Measurements from ENCODE around the gene TAPT1.

Gene TAPT1

GRCh38 chr4:16136827-16137226 lies 89.4 kb downstream of the TAPT1 start:
- H3K4me1 Mint-ChIP-seq, result no peaks in the 10 kb centered on the region
- ATAC-seq (ENCODE audit: low read depth) (no peak), DNase-seq (ENCODE audit: low spot score in 2 of 2) (no peak)
- no peak overlapping the region for H3K27ac Mint-ChIP-seq
- H3K36me3 Mint-ChIP-seq, result peaks cover 2% of the 10 kb centered on the region
- no peak overlapping the region for H3K4me3 Mint-ChIP-seq
- H3K27me3 Mint-ChIP-seq, result peaks cover 16% of the 10 kb centered on the region
- H3K9me3 Mint-ChIP-seq, result peaks cover 2% of the 10 kb centered on the region

DNA sequence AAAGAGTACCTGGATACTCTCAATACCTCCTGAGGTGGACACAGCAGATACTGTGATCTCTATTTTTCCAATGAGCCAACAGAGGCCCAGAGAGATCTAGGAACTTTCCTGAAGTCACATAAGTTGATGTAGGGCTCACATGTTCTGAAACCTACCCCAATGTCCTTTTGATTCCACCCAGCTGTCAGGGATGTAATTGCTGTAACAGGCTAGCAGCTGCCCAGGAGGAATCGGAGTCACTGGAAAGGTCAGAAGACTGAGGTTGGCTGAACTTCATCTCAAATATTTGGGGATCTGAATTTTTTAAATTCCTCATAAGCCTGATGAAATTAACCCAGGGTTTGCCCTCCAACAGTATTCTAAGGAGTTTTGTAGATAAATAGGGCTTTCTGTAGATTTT lies 90.0 kb downstream of the TAPT1 start:
- peaks cover 16% of the 10 kb centered on the region for H3K27me3 Mint-ChIP-seq
- H3K36me3 Mint-ChIP-seq, result peaks cover 2% of the 10 kb centered on the region
- H3K27ac Mint-ChIP-seq, result no peak overlapping the region

DNA sequence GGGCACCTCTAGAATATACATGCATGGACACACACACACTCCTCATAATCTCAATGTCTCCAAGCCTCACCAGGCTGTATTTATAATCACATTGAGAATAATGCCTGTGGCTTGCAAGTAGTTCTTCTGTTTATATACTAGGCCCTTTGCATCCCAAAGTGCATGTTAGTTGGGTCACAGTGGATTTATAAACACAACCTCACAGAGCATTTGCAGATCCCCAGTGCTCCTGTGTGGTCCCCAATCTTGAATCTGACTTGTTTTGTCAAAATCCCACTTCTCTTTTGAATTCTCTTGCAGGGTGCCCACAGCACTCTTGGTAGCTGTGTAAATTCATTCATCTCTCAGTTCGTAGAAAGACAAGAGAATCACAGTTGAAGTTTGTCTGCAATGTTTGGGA lies 92.9 kb downstream of the TAPT1 start:
- Mint-ChIP-seq H3K27me3 (peaks cover 14% of the 10 kb centered on the region), H3K4me1 (no peaks in the 10 kb centered on the region), H3K4me3 (no peak overlapping the region), H3K9me3 (peaks cover 2% of the 10 kb centered on the region), H3K27ac (no peak overlapping the region), H3K36me3 (peaks cover 2% of the 10 kb centered on the region)
- DNase-seq (ENCODE audit: low spot score in 2 of 2) (no peak), ATAC-seq (ENCODE audit: low read depth) (no peak)

More for the DNA sequence above, 90.0 kb downstream of the TAPT1 start:
- H3K4me3 Mint-ChIP-seq, result no peak overlapping the region
- H3K9me3 Mint-ChIP-seq, result peaks cover 2% of the 10 kb centered on the region
- H3K4me1 Mint-ChIP-seq, result no peaks in the 10 kb centered on the region
- ATAC-seq (ENCODE audit: low read depth) (no peak), DNase-seq (ENCODE audit: low spot score in 2 of 2) (no peak)

- peaks cover 2% of the 10 kb centered on the region for H3K36me3 Mint-ChIP-seq
- H3K9me3 Mint-ChIP-seq, result peaks cover 2% of the 10 kb centered on the region
- DNase-seq (ENCODE audit: low spot score in 2 of 2) (no peak), ATAC-seq (ENCODE audit: low read depth) (no peak)
- H3K4me1 Mint-ChIP-seq, result no peaks in the 10 kb centered on the region
- H3K27ac Mint-ChIP-seq, result no peak overlapping the region
- H3K4me3 Mint-ChIP-seq, result no peak overlapping the region
- peaks cover 12% of the 10 kb centered on the region for H3K27me3 Mint-ChIP-seq
Measured at GRCh38 chr4:16131293-16131692, 95.0 kb downstream of the TAPT1 start.

DNA sequence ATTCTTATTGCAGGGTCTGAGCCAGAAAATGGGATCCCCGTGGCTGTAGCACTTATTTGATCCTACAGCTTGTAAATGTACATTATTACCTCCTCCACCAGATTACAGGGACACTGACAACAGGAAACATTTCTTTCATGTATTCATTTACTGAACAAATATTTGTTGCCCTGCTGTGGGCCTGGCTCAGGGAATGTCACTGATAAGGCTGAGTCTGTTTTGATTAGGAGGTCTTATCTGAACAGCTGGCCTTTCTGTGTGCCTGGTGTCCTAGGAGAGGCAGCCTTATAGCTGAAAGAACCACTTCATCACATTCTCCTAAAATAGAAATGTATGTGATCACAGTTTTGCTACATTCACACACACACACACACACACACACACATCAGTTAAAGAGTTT lies 96.9 kb downstream of the TAPT1 start:
- no peak overlapping the region for H3K27ac Mint-ChIP-seq

DNA sequence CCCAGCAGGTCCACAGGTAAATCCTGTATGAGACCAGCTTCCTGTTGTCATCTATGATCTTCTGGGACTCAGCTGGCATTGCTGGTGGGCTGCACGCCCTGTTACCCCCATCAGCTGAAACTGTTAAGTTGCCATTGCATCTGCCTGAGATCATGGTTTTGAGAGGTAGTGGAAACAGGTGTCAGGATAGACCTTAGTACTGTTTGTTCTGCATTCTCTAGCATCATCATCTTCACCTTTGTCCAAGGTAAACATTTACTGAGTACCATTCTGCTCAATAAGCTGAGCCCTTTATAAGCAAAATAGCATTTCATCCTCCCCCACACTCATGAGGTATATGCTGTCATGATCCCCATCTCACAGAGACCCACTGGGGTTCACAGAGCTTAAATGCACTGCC lies 99.6 kb downstream of the TAPT1 start:
- ATAC-seq (ENCODE audit: low read depth) (no peak), DNase-seq (ENCODE audit: low spot score in 2 of 2) (no peak)
- peaks cover 5% of the 10 kb centered on the region for H3K27me3 Mint-ChIP-seq
- no peak overlapping the region for H3K4me3 Mint-ChIP-seq
- H3K9me3 Mint-ChIP-seq, result no peaks in the 10 kb centered on the region
- H3K4me1 Mint-ChIP-seq, result peaks cover 10% of the 10 kb centered on the region
- no peak overlapping the region for H3K27ac Mint-ChIP-seq
- H3K36me3 Mint-ChIP-seq, result no peaks in the 10 kb centered on the region

More for the DNA sequence above, 96.9 kb downstream of the TAPT1 start:
- Mint-ChIP-seq H3K9me3 (no peaks in the 10 kb centered on the region), H3K4me1 (no peaks in the 10 kb centered on the region), H3K4me3 (no peak overlapping the region), H3K27me3 (peaks cover 9% of the 10 kb centered on the region), H3K36me3 (no peaks in the 10 kb centered on the region)
- ATAC-seq (ENCODE audit: low read depth) (no peak), DNase-seq (ENCODE audit: low spot score in 2 of 2) (no peak)

GRCh38 chr4:16125571-16126445 lies 100.5 kb downstream of the TAPT1 start:
- Mint-ChIP-seq H3K4me3 (no peak overlapping the region), H3K27ac (no peak overlapping the region), H3K4me1 (peaks cover 10% of the 10 kb centered on the region), H3K27me3 (peaks cover 5% of the 10 kb centered on the region), H3K36me3 (no peaks in the 10 kb centered on the region), H3K9me3 (no peaks in the 10 kb centered on the region)
- no peak for ATAC-seq (ENCODE audit: low read depth)
- DNase-seq (ENCODE audit: low spot score in 2 of 2), result no peak

GRCh38 chr4:16124232-16124631 lies 102.0 kb downstream of the TAPT1 start:
- H3K27ac Mint-ChIP-seq, result no peak overlapping the region
- H3K4me3 Mint-ChIP-seq, result no peak overlapping the region
- H3K36me3 Mint-ChIP-seq, result no peaks in the 10 kb centered on the region
- DNase-seq (ENCODE audit: low spot score in 2 of 2) (no peak), ATAC-seq (ENCODE audit: low read depth) (no peak)
- no peaks in the 10 kb centered on the region for H3K9me3 Mint-ChIP-seq
- H3K4me1 Mint-ChIP-seq, result peaks cover 10% of the 10 kb centered on the region
- peaks cover 6% of the 10 kb centered on the region for H3K27me3 Mint-ChIP-seq

DNA sequence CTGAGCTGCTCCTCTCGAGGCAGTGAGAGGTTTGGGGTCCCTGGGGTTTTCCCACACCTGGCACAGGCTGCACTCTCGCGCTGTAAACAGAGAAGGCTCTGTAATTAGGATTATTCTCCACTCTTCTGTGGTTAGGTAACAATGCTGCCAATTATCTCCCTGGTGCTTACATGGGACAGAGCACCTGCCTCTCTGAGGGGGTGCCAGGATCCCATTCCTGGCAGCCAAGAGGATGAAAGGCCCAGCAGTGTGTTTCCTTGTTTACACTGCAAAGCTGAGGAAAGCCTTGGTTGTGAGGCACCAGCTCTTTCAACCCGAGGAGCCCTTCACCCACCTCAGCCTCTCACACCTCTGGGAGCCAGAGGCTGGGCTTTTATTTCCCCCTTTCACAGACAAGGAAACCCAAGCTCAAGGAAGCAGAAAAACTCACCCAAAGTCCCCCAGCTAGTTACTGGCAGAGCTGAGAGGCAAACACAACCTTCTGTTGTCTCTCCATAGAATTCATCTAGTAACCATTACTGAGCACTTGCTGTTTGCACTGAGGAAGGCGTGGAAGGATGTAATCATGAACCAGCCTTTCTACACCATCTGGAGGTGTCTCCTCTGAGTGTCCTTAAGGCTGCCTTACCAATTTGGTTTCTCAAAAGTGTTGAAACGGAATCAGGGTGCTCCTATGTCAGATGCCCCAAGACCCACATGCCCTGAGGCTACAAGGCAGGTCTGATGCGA lies 102.8 kb downstream of the TAPT1 start:
- Mint-ChIP-seq H3K27me3 (peaks cover 4% of the 10 kb centered on the region), H3K27ac (no peak overlapping the region), H3K36me3 (no peaks in the 10 kb centered on the region), H3K9me3 (no peaks in the 10 kb centered on the region), H3K4me3 (no peak overlapping the region), H3K4me1 (peaks cover 10% of the 10 kb centered on the region)
- ATAC-seq (ENCODE audit: low read depth) (no peak), DNase-seq (ENCODE audit: low spot score in 2 of 2) (no peak)

DNA sequence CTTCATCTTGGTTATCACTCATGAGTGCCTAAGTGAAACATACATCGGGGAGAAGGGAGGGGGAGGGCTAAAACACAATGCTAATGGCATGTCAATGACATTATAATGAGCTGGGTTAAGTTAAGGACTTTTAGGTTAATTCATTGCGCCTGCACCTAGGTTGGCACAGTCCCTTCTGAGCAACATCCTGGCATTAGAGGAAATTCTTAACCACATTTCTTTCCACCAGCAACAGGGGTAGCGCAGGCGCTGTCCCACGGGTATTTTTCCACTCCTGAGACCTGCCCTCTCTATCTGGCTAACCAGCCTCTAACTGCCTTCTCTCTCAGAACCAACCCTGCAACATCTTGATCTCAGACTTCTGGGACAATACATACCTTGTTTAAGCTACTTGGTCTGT lies 103.5 kb downstream of the TAPT1 start:
- ATAC-seq (ENCODE audit: low read depth) (no peak), DNase-seq (ENCODE audit: low spot score in 2 of 2) (no peak)
- Mint-ChIP-seq H3K4me1 (peaks cover 10% of the 10 kb centered on the region), H3K27me3 (peaks cover 4% of the 10 kb centered on the region), H3K4me3 (no peak overlapping the region), H3K36me3 (no peaks in the 10 kb centered on the region), H3K9me3 (no peaks in the 10 kb centered on the region), H3K27ac (no peak overlapping the region)

DNA sequence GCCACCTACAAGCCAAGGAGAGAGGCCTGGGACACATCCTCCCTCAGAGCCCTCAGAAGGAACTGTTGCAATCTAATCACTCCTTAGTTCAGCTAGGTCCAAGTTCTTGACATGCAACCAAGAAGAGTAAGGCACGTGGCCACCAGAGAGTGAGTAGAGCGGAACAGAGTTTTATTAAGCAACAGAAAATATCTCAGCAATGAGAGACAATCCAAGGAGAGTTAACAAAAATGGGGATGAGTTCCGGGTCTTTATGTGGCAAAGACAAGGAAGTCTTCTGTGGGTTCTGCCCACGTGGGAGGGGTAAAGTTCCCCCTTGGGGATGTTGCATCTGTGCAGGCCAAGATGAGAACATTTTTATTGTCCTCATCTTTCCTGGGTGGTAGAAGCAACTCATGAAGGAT lies 104.0 kb downstream of the TAPT1 start:
- ATAC-seq (ENCODE audit: low read depth) (no peak), DNase-seq (ENCODE audit: low spot score in 2 of 2) (no peak)
- H3K9me3 Mint-ChIP-seq, result no peaks in the 10 kb centered on the region
- H3K27me3 Mint-ChIP-seq, result peaks cover 4% of the 10 kb centered on the region
- no peaks in the 10 kb centered on the region for H3K36me3 Mint-ChIP-seq
- no peak overlapping the region for H3K4me3 Mint-ChIP-seq
- H3K27ac Mint-ChIP-seq, result no peak overlapping the region
- peaks cover 10% of the 10 kb centered on the region for H3K4me1 Mint-ChIP-seq

- H3K4me3 Mint-ChIP-seq, result no peak overlapping the region
- peaks cover 10% of the 10 kb centered on the region for H3K27me3 Mint-ChIP-seq
- H3K4me1 Mint-ChIP-seq, result peaks cover 10% of the 10 kb centered on the region
- ATAC-seq (ENCODE audit: low read depth), result no peak
- no peaks in the 10 kb centered on the region for H3K9me3 Mint-ChIP-seq
- no peak overlapping the region for H3K27ac Mint-ChIP-seq
- no peak for DNase-seq (ENCODE audit: low spot score in 2 of 2)
- no peaks in the 10 kb centered on the region for H3K36me3 Mint-ChIP-seq
Measured at GRCh38 chr4:16120720-16121119, 105.6 kb downstream of the TAPT1 start.

- H3K4me1 Mint-ChIP-seq, result peaks cover 10% of the 10 kb centered on the region
- DNase-seq (ENCODE audit: low spot score in 2 of 2), result no peak
Measured at GRCh38 chr4:16119981-16120380, 106.3 kb downstream of the TAPT1 start.

GRCh38 chr4:16118090-16118489 lies 108.2 kb downstream of the TAPT1 start:
- Mint-ChIP-seq H3K9me3 (no peaks in the 10 kb centered on the region), H3K27ac (no peak overlapping the region), H3K4me1 (peaks cover 10% of the 10 kb centered on the region), H3K36me3 (no peaks in the 10 kb centered on the region), H3K27me3 (peaks cover 14% of the 10 kb centered on the region), H3K4me3 (no peak overlapping the region)
- no peak for ATAC-seq (ENCODE audit: low read depth)
- no peak for DNase-seq (ENCODE audit: low spot score in 2 of 2)

More at GRCh38 chr4:16119981-16120380, 106.3 kb downstream of the TAPT1 start:
- no peaks in the 10 kb centered on the region for H3K36me3 Mint-ChIP-seq
- peaks cover 11% of the 10 kb centered on the region for H3K27me3 Mint-ChIP-seq
- no peak overlapping the region for H3K27ac Mint-ChIP-seq
- no peak overlapping the region for H3K4me3 Mint-ChIP-seq
- H3K9me3 Mint-ChIP-seq, result no peaks in the 10 kb centered on the region
- no peak for ATAC-seq (ENCODE audit: low read depth)
